ENCODE data around the gene SLF2. TPM values are rescaled to one million over a fixed set of nuclear protein-coding genes. Genes with fewer than 3 reads are reported as not detected.

Gene SLF2
- total RNA-seq, 4 donors from 2014 or later = 22.1 to 32.4 (median 25.6) TPM

DNA sequence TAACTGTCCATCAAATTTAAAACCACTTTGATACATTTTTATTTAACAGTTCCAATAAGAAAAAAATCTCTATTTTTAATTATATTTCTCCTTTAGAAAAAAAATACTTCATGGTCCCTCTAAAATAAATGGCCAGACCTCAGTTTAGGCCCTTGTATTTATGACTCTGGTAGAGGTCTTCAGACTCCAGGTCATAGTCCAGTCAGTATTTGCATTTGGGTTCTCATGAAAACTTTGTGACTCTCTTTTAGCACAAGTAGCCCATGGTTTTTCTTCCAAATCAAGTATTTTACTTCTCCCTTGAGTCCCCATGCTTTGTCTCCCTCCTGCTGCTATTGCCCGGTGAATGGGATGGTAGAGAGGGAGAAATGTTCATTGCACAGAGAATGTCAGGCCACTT is 51.1 kb downstream of the SLF2 start:
- H3K9me3 ChIP-seq = no peaks in the 10 kb centered on the region
- no peaks in the 10 kb centered on the region for H3K27me3 ChIP-seq
- H3K27ac ChIP-seq = no peak overlapping the region
- H3K36me3 ChIP-seq = peaks cover 4 to 78% of the 10 kb centered on the region in 2 donors
- peaks cover 0 to 6% (median 4%) of the 10 kb centered on the region in 3 donors for H3K4me1 ChIP-seq
- WGBS, 2 donors (ENCODE audit: low coverage in 1 of 2) = 100% methylated on average over 1 of the region's 1 CpG; no CpG with 5 or more reads in 1 of the 2 donors
- TF ChIP-seq, protein P1, sequence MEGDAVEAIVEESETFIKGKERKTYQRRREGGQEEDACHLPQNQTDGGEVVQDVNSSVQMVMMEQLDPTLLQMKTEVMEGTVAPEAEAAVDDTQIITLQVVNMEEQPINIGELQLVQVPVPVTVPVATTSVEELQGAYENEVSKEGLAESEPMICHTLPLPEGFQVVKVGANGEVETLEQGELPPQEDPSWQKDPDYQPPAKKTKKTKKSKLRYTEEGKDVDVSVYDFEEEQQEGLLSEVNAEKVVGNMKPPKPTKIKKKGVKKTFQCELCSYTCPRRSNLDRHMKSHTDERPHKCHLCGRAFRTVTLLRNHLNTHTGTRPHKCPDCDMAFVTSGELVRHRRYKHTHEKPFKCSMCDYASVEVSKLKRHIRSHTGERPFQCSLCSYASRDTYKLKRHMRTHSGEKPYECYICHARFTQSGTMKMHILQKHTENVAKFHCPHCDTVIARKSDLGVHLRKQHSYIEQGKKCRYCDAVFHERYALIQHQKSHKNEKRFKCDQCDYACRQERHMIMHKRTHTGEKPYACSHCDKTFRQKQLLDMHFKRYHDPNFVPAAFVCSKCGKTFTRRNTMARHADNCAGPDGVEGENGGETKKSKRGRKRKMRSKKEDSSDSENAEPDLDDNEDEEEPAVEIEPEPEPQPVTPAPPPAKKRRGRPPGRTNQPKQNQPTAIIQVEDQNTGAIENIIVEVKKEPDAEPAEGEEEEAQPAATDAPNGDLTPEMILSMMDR (IDR thresholded peaks at IDR 0.05) = no peak
- TF ChIP-seq POLR2A (IDR thresholded peaks at IDR 0.05) (no peak), EP300 (IDR thresholded peaks at IDR 0.05) (no peak), POLR2AphosphoS5 (IDR thresholded peaks at IDR 0.05) (no peak)
- no peak for ATAC-seq
- H3K4me3 ChIP-seq = no peak overlapping the region

DNA sequence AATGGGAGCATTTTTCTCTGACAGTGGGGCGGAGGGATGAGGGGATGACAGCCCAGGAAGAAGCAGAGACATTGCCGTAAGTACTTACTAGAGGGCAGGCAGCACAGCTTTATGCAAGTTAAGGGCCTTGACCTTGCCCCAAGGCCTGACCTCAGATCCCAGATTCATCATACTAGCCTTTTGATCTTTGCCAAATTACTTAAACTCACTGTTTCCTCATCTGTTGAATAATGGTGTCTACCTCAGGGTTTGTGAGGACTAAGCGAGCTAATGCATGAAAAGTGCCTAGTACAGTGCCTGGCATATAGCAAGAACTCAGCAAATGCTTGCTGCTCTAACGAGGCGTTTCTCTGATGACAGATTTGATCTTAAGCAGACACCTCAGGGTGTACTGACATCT is 53.1 kb downstream of the SLF2 start:
- H3K9me3 ChIP-seq = no peaks in the 10 kb centered on the region
- H3K4me3 ChIP-seq = no peak overlapping the region
- no peaks in the 10 kb centered on the region for H3K27me3 ChIP-seq
- WGBS, 2 donors (ENCODE audit: low coverage in 1 of 2) = 65 to 72% methylated on average over 4 to 5 of the region's 5 CpGs
- no peak overlapping the region for H3K27ac ChIP-seq
- peaks cover 0 to 21% (median 11%) of the 10 kb centered on the region in 3 donors for H3K4me1 ChIP-seq
- ATAC-seq = no peak
- peaks cover 0 to 58% of the 10 kb centered on the region in 2 donors for H3K36me3 ChIP-seq
- TF ChIP-seq, protein P1 (IDR thresholded peaks at IDR 0.05) = no peak
- TF ChIP-seq POLR2AphosphoS5 (IDR thresholded peaks at IDR 0.05) = no peak
- TF ChIP-seq POLR2A (IDR thresholded peaks at IDR 0.05) = no peak
- no peak for TF ChIP-seq EP300 (IDR thresholded peaks at IDR 0.05)

DNA sequence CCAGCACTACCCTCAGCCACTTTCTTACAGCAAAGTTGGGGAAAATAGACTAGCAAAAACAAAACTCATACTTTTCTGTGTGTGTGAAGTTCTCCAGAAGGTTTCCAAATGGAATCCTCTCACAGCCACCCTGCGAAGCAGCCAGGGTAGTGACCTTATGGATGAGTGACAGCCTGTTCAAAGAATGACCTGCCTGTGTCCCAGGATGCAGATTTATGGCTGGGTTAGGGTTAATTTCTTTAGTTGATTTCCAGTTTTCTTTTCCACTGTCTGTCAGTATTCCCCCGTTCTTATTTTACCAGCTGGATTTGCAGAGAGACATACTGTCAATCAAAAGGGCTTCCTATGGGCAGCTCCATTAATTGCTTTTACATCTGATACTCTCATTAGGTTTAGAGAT is 54.1 kb downstream of the SLF2 start:
- no peak overlapping the region for H3K27ac ChIP-seq
- no peak for ATAC-seq
- TF ChIP-seq POLR2AphosphoS5 (IDR thresholded peaks at IDR 0.05) = no peak
- TF ChIP-seq EP300 (IDR thresholded peaks at IDR 0.05) = no peak
- TF ChIP-seq, protein P1 (IDR thresholded peaks at IDR 0.05) = no peak
- TF ChIP-seq POLR2A (IDR thresholded peaks at IDR 0.05) = no peak
- no peaks in the 10 kb centered on the region for H3K27me3 ChIP-seq
- no peaks in the 10 kb centered on the region for H3K9me3 ChIP-seq
- peaks cover 0 to 21% (median 11%) of the 10 kb centered on the region in 3 donors for H3K4me1 ChIP-seq
- peaks cover 0 to 49% of the 10 kb centered on the region in 2 donors for H3K36me3 ChIP-seq
- 42 to 86% methylated on average over 1 to 2 of the region's 2 CpGs for WGBS, 2 donors (ENCODE audit: low coverage in 1 of 2)
- H3K4me3 ChIP-seq = no peak overlapping the region

DNA sequence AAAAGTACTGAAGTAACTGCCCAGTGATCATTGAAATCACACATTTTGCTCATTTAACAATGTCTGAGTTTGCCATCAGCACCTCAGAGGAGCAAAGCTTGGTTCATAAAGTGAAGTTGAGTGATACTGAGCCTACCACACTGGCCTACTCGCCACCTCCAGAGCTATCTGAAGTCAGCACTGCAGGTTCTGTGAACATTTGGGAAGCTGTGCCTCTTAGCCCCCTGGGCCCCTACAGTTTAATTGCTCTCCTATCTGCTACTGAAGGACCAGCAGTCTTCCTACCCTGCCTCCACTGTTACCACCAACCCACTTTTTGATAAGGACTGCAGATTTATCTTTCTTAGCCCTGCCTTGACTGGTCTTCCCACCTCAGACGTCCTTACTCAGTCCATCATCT is 54.6 kb downstream of the SLF2 start:
- Histone ChIP-seq H3K4me3 (no peak overlapping the region), H3K27ac (no peak overlapping the region), H3K36me3 (peaks cover 0 to 44% of the 10 kb centered on the region in 2 donors), H3K4me1 (peaks cover 0 to 21% (median 11%) of the 10 kb centered on the region in 3 donors), H3K27me3 (no peaks in the 10 kb centered on the region), H3K9me3 (no peaks in the 10 kb centered on the region)
- no peak for ATAC-seq
- 50 to 82% methylated on average over 1 to 2 of the region's 2 CpGs for WGBS, 2 donors (ENCODE audit: low coverage in 1 of 2)
- TF ChIP-seq POLR2A (IDR thresholded peaks at IDR 0.05) (no peak), EP300 (IDR thresholded peaks at IDR 0.05) (no peak), POLR2AphosphoS5 (IDR thresholded peaks at IDR 0.05) (no peak)
- TF ChIP-seq, protein P1 (IDR thresholded peaks at IDR 0.05) = no peak

DNA sequence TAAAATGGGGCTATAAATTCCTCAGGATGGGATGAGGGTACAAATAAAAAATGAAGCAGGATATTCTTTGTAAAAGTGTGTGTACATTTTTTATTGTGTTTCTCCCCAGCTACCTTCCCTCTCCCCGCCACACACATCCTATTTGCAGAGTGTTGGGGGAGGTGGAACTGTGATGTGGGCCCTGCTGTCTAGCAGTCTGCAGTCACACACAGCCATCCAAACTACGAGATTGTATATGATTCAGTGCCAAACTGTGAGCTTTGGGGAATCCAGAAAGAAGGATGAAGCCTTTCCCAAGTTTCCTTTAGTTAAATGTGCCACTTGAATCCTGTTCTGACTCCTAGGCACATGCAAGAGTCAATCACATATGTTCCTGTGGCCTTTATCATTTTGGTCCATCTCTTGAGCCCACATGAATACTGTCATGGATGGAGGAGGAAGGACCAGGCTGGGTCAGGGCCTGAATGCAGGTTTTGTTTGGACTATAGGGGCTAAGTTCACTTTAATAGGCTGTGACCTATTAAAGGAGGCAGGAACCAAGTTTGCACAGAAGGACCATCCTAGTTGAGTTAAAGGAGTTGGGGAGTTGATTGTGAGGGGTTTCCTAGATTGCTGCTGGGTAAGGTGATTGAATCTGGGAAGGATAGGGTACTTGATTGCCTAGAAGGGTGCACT is 55.4 kb downstream of the SLF2 start:
- ATAC-seq = no peak
- no peaks in the 10 kb centered on the region for H3K27me3 ChIP-seq
- no peak for TF ChIP-seq EP300 (IDR thresholded peaks at IDR 0.05)
- no peak for TF ChIP-seq POLR2A (IDR thresholded peaks at IDR 0.05)
- TF ChIP-seq, protein P1 (IDR thresholded peaks at IDR 0.05) = no peak
- TF ChIP-seq POLR2AphosphoS5 (IDR thresholded peaks at IDR 0.05) = no peak
- WGBS, 2 donors (ENCODE audit: low coverage in 1 of 2) = 71 to 100% methylated on average over 1 to 2 of the region's 2 CpGs
- peaks cover 0 to 36% of the 10 kb centered on the region in 2 donors for H3K36me3 ChIP-seq
- no peak overlapping the region for H3K27ac ChIP-seq
- no peaks in the 10 kb centered on the region for H3K9me3 ChIP-seq
- H3K4me3 ChIP-seq = no peak overlapping the region
- peaks cover 0 to 21% (median 11%) of the 10 kb centered on the region in 3 donors for H3K4me1 ChIP-seq
